GF-D8 (cell line): Measurements from ENCODE around the gene MYPN.
"Not testable (repeated sequence)": the region's sequence is repeated elsewhere in the genome, so short reads cannot be mapped to it uniquely, and the experiment has no call there.

ENCODE experiments used
- DNase-seq: peaks from one replicate; lab custom pipeline; 2025; lab: John Stamatoyannopoulos, UW

MYPN gene

GRCh38 chr10:68135362-68135761 is 26.1 kb downstream of the MYPN start:
- no peak for DNase-seq

- no peak for DNase-seq
Observed at GRCh38 chr10:68135922-68136792, 26.9 kb downstream of the MYPN start.

GRCh38 chr10:68137171-68137570 is 27.9 kb downstream of the MYPN start:
- no peak for DNase-seq

GRCh38 chr10:68138526-68138925 is 29.2 kb downstream of the MYPN start:
- no peak for DNase-seq

GRCh38 chr10:68139448-68140272 is 30.4 kb downstream of the MYPN start:
- no peak for DNase-seq

- DNase-seq: no peak
Observed at GRCh38 chr10:68142761-68143160, 33.5 kb downstream of the MYPN start.

GRCh38 chr10:68144709-68145108 is 35.4 kb downstream of the MYPN start:
- DNase-seq: no peak

- no peak for DNase-seq
Observed at GRCh38 chr10:68145705-68146104, 36.4 kb downstream of the MYPN start.

- DNase-seq: no peak
Observed at GRCh38 chr10:68146133-68146532, 36.8 kb downstream of the MYPN start.

- no peak for DNase-seq
Observed at GRCh38 chr10:68151453-68151852, 42.2 kb downstream of the MYPN start.

- no peak for DNase-seq
Observed at GRCh38 chr10:68153473-68154210, 44.4 kb downstream of the MYPN start.

- no peak for DNase-seq
Observed at GRCh38 chr10:68154211-68154497, 44.9 kb downstream of the MYPN start.

GRCh38 chr10:68155615-68156210 is 46.4 kb downstream of the MYPN start:
- no peak for DNase-seq

- DNase-seq: peak; percentile 6
Observed at GRCh38 chr10:68156373-68157185, 47.3 kb downstream of the MYPN start.

GRCh38 chr10:68157522-68157921 is 48.2 kb downstream of the MYPN start:
- DNase-seq: not testable (repeated sequence)

- DNase-seq: no peak
Observed at GRCh38 chr10:68158031-68158430, 48.7 kb downstream of the MYPN start.

GRCh38 chr10:68163735-68164134 is 54.4 kb downstream of the MYPN start:
- DNase-seq: no peak

GRCh38 chr10:68165643-68166042 is 56.4 kb downstream of the MYPN start:
- DNase-seq: no peak

GRCh38 chr10:68166871-68167585 is 57.7 kb downstream of the MYPN start:
- DNase-seq: no peak

- DNase-seq: no peak
Observed at GRCh38 chr10:68167586-68168189, 58.4 kb downstream of the MYPN start.
